NCI-H1436 (cell line): Measurements from ENCODE around the gene DIRAS1.
"Not testable (repeated sequence)": the region's sequence is repeated elsewhere in the genome, so short reads cannot be mapped to it uniquely, and the experiment has no call there.

Experiments
- DNase-seq: peaks from one replicate; lab custom pipeline; 2025; lab: John Stamatoyannopoulos, UW

Gene DIRAS1

DNA sequence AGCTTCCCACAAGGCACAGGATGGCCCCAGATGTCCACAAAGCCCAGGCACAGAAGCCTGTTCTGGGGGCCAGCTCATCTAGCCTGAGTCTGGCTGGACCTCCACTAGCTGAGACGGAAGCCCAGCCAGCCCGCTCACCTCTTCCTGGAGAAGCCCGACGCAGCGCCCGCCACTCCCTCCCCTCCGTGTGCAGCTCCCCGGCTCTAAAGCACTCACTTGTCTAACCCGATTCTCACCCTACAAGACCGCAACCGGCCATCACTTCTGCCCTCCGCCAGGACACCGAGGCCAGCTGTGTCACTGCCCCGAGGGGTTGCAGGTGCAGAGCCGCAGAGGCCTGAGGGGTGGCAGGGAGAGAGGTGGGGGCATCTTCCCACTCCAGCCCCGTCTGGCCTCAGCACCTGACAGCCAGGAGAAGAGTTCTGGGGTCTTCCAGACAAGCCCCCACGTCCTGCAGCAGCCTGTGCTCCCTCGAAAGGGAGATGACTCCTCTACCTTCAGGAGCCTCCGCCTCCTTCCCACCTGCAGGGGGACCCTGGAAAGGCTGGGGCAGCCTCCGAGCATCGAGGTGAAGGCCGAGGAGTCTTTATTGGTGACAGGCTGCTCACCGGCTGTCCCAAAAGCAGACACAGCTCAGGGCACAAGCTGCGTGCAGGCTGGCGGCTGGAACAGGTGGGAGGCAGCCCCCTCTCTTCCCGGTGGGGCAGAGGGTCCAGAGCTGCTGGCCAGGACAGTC lies 5.9 kb upstream of the DIRAS1 start:
- no peak for DNase-seq

DNA sequence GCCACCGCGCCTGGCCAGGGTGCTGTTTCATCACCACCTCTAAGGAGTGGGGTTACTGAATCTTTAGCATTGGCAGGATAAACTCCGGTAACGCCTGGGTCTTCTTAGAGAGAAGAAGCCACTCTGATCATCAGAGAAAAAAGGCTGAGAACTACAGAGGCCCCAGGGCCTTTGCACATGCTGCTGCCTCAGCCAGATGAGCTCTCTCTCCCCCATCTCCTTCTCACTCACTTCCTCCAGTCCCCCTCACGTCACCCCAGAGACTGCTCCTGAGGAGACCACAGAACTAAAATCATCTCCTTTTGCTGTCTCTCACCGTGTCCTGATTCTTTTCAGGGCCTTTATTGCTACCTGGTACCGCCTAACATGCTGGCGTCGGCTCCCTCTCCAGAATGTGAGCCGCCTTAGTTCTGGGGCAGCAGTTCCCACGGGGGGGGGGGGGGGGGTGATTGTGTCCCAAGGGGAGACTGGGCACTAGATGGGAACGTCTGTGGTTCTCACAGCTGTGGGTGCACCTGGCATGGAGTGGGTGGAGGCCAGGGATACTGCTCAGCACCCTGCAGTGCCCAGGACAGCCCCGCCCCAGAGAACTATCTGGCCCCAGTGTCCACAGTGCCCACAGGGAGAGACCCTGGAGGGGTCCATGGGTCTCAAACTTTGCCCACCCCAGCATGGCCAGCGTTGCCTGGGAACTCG lies 5.1 kb upstream of the DIRAS1 start:
- no peak for DNase-seq

DNA sequence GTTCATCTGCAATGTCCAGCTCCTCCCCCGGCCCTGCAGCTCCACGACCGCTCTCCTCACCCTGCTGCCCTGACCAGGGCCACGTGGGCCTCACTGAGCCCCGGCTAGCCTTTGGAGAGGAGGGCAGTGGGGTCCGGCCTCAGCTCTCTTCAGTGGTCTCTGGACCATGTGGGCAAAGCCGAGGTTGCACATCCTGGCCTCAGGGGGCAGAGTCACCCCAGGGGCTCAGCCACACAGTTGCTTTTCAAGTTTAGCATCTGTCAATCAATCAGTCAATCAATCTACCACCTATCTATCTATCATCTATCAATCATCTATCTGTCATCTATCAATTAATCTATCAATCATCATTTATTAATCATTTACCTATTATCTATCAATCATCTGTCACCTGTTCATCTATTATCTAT lies 3.0 kb upstream of the DIRAS1 start:
- no peak for DNase-seq

DNA sequence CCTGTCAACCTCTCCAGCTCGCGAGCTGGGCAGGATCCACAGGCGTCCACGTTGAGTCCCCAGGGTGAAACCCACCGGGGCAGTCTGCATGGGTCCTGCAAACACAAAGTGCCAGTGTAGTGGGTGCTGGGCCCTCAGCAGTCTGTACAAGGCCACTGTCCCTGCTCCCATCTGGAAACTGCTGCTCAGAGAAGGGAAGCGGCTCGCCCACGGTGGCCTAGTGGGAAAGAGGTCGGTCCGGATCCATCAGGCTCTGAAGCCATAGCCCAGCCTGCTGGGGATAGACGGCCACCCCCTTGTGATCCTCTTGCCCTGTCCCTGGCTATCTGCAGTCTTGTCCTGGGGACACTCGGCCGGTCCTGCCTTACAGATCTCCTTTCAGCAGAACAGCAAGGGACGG lies 2.6 kb upstream of the DIRAS1 start:
- DNase-seq: no peak

DNA sequence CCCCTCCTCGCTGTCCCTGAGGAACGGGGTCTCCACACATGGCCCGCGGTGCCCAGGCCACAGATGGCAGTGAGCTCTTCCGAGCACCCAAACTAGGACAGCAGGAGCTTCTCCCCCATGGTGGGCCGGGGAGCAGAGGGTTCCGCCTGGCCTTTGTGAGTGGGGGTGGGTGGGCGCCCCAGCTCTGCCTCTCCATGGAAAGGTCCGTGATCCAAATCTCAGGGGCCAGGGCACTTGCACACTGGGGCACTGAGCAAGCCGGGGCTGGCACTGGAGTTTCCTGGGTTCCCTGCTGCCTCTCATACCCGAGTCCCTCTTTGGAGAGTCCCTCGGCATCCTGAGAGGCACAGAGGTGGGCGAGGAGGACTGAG lies 2.2 kb upstream of the DIRAS1 start:
- no peak for DNase-seq

DNA sequence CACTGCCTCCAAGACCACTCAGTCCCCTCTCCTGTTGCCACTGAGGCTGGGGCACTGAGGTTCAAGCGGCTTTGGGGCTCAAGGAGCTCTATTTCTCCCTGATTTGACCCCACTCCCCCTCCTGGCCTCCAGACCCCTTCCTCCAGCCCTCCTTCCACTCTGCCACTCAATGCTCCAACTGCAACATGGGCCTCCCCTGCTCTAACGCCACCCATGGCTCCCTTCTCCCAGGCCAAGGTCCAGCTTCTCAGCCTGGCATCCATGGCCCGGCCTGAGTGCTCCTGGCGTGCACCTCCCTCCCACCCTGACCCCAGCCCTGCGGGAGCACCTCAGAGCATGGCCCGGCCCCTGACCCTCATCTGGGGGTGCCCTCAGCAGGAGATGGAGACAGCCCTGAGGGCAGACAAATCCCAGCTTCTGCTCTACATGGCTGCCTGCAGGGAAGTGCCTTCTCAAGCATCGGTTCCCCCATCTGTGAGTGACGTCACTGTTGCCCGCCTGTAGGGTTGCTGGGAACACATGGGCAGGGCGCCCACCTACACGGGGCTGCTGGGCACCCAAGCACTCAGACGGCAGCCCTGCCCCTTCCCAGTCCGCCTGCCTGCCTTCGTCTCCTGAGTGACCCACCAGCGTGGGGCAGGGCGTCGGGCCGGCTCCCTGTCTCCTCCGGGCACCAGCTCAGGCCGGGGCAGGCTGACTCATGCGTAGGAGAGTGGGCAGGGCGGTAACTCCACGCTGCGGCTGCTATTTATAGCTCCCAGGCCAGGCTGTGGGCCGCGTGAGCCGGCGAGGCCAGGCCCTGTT lies 1.6 kb upstream of the DIRAS1 start:
- DNase-seq: no peak

DNA sequence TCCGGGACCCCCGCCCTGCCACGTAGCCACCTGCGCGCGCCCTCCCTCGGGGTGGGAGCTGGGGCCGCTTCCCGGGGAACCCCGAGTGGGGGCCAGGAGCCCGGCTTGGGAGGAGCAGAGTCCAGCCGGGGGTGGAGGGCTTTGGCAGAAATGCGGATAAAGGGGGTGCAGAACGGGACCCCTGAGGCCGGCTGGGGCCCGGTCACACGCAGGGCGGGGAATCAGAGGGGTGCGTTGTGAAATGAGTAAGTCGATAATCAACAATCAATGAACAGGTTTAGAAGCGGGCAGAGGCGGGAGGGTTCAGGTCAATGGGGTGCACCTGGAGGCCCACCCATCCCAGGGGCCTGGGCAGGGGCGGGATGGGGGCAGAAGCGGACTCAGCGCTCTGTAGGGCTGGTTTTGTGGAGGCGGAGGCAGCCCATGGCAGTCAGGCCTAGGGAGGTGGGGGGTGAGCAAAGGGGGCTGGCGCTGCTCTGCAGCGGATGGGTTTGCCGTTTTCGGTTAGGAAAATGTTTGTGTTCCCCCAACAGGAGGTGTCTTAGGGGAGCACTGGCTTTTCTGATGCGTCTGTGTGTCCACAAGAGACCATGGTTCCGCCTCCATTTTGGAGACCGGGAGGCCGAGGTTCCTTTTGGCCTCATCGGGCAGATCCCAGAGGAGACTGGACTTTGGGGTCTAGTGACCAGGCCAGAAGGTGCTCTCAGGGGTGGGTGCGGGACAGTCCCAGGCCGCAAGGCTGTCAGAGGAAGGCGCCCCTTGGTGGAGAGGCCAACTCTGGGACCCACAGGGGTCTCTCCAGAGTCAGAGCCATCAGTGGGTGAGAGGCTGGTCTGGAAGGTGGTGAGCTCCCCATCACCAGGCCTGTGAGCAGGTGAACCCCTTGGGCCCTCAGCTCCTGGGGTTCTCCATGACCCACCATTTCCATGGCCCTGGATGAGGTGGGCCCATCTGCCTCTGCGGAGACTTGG lies 683 bp upstream of the DIRAS1 start:
- DNase-seq: no peak

DNA sequence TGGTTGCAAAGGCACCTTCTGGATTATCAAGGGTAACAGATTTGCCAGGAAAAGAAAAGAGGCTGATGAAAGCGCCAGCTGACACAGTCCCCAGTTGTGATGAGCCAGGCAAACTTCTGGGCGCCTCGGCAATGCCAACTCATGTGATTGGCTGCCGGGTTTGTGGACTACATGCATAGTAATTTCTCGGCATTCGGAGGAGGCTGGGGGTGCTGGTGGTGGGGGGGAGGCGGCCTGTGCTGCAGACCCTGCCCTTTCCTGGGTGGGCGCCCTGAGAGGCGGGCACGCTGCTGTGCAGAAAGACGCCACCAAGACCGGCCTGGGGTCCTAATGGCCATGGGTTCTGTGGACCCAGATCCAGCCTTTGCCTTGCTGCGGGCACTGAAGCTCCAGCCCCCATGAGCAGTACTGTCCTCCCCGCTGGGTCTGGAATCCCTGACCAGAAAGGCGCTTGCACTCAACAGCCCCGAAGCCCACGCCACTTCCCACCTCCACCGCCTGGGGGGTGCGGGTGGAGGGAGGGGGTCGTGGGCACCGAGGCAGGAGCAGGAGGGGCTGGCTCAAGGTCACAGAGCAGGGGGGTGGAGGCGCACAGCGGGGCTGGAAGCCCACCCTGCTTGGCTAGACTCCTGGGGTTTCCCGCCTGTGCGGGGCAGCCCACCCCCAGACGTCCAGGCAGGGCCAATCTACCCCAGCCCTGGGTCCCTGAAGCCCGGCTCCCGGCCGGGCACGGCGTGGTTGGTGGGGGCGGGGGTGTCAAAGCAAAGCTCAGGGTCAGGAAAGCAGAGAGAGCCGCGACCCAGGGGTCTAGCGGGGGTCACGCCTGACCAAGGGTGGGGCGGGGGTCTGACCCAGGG lies 1.0 kb downstream of the DIRAS1 start:
- no peak for DNase-seq

DNA sequence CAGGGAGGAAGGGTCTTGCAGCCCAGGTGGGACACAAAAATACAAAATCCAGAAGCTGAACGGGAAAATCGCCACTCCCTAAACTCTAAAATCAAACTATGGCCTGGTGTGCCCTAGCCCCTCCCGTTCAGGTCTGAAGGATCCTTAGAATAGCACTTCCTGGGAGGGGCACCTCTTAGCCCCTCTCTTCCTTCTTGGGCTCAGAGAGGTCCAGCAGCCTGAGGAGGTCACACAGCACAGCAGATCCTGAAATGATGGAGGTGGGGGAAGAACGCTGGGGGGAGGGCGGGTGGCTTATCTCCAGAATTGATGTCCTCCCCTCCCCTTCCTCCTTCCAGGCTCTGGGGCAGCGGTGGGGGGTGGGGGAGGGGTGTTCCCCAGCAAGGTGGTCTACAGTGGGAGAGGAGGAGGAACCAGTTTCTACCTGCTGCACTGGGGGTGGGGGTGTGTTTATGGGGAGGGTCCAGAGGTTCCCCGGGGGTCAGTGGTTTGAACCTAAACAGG lies 1.9 kb downstream of the DIRAS1 start:
- no peak for DNase-seq

DNA sequence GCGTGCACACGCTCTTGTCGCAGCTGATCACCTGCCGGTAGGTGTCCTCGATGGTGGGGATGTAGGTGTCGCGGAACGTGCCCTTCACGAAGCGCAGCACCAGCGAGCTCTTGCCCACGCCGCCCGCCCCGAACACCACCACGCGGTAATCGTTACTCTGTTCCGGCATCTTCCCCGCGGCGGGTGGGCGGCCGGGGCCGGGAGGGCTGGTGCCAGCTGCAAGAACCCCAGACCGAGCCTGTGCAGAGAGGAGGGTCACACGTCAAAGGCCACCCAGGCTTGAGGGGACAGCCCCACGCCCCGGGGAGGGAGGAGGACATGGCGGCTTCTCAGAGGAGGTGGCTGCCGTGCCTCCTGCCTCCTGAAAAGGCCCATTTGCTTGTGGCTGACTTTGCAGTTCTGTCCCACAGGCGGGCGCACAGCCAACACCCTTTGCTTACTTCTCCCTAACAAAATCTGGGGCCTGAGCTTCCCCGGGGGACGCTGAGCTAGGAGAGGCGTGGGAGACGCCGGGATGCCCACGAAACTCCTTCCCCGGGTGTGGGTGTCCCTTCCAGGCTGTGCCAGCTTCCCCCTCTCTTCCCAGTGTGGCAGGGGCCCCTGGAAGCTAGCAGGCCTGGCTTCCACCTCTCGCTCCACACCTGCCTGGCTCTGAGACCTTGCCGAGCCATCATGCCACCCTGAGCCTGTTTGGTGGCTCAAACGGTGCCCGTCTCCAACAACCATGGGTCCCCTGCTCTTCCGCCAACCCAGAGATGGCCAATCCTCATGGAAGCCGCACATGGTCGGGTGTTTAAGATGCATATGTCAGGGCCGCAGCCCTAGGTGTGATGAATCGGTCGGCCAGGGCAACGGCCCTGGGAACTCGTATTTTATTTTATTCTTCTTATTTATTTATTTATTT lies 3.3 kb downstream of the DIRAS1 start:
- DNase-seq: no peak

DNA sequence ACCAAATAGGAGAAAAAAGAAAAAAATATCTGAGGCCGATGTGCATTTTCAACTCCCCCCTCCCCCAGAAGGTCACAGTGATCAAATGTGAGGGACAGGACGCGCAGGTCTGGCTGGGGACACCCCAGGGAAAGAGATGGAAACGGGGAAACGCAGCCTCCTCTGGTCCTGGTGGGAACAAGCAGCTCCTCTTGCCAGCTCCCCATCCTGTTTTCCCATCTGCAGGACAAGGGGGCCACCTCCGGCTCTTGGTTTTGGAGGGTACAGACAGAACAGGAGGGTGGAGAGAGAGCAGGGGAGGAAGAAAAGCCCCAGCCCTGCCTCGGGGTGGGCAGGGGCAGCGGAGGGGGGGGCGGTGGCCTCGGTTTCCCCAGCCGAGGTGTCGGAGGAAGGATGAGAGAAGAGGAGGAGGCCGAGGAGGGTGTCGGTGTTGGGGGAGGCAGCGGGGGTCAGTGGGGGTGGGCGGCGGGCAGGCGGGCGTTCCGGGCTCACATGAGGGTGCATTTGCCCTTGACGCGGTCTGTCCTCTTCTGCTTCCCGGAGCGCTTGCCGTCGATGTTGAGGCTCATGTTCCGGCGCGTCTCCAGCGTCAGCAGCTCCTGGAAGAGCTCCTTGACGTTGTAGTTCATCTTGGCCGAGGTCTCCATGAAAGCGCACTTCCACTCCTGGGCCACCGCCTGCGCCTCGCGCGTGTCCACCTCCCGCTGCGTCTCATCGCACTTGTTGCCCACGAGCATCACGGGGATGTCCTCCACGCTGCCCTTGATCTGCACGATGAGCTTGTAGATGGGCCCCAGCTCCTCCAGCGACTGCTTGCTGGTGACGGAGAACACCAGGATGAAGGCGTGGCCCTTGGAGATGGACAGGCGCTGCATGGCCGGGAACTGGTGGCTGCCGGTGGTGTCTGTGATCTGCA lies 4.2 kb downstream of the DIRAS1 start:
- no peak for DNase-seq

DNA sequence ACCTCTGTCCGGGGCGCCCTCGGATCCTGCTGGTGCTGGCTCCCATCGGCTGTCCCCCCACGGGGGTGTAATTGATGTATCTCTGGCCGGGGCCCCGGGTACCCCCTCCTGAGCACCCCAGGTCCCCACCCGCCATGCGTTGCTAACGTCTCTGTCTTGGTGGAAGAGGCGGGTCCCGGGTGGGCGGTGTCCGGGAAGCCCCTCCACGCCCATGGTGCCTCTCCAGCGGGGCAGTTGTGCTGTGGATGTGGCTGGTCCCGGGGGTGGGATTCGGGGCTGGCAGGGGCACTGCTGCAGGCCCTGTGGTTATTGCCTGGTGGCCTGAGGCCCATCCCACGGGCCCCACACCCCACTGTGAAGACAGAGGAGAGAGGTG lies 4.9 kb downstream of the DIRAS1 start:
- no peak for DNase-seq

DNA sequence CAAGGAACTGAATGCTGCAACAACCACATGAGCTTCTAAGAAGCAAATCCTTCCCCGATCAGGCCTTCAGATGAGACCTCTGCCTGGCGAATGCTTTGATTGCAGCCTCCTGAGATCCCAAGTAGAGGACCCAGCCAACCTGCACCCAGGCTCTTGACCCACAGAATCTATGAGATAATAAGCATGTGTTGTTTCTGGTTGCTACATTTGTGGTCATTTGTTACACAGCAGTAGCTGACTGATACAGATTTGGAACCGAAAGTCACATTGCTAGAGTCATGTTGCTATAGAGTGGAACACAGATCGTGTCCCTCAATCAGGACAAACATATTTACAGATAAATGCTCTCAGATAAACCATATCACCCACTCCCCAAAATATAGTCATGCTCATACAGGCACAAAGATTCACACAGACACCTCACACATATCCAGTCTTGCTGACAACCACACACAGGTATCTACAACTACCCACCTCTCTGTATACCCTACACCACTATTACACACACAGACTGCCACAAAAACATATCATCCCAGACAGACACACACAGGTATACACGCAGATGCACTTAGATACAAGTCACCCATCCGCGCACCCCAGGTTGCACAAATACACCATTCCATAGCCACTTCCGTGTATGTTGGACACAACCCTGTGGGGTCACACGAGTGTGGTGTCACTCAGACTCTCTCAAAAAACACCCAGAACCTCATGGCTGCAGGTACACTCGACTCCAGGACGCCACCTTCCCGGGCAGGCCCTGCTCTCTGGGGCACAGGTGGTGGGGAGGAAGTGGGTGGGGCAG lies 5.5 kb downstream of the DIRAS1 start:
- DNase-seq: no peak

DNA sequence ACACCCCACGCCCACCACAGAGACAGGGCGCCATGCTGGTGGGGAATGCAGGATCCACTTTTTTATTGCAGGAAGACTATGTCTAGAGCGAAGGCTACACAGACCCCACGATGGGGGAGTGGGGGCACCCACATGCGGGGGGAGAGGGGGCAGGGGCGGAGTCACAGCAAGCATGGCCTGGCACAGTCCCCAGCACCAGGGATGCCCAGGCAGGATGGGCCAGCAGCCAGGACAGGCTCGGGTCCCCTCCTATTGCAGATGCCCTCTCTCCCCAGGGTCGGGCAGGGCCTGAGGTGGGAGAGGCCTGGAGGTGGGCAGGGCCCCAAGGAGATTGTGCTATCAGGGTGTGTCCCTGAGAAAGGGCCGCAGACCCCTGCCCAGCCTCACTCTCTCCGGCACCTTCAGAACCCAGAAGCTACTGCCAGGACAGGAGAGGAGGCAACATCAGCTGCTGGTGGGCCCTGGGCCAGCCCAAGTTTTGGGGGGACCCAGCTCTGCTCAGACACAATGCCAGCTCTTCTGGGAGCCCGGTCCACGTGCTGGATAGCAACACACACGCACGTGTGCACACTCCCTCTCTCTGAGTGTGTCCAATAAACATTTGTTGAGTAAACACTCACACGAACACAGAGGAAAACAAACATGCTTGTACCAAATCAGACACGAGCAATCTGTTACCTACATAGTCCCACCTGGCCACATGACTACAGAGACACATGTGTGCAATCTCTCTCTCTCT lies 6.5 kb downstream of the DIRAS1 start:
- no peak for DNase-seq

DNA sequence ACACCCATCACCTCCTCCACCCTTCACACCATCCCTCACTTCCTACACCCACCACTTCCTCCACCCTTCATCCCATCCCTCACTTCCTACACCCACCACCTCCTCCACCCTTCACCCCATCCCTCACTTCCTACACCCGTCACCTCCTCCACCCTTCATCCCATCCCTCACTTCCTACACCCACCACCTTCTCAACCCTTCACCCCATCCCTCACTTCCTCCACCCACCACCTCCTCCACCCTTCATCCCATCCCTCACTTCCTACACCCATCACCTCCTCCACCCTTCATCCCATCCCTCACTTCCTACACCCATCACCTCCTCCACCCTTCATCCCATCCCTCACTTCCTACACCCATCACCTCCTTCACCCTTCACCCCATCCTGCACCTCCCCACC lies 7.1 kb downstream of the DIRAS1 start:
- not testable (repeated sequence) for DNase-seq

DNA sequence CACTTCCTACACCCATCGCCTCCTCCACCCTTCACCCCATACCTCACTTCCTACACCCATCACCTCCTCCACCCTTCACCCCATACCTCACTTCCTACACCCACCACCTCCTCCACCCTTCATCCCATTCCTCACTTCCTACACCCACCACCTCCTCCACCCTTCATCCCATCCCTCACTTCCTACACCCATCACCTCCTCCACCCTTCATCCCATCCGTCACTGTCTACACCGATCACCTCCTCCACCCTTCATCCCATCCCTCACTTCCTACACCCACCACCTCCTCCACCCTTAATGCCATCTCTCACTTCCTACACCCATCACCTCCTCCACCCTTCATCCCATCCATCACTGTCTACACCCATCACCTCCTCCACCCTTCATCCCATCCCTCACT lies 8.0 kb downstream of the DIRAS1 start:
- DNase-seq: not testable (repeated sequence)

DNA sequence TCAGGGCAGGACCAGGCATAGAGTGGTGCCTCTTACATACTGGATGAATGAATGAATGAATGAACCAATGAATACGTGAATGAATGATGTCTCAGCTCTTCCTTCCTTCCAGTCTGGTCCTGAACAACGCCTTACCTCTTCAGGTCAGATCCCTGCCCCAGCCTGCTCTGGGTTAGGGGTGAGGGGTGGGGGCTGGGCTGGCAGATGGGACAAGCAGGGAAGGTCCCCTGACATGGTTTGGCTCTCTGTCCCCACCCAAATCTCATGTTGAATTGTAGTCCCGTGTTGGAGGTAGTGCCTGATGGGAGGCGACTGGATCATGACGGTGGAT lies 9.3 kb downstream of the DIRAS1 start:
- no peak for DNase-seq
